Caco-2 (cell line): ENCODE data around the gene P2RY6. TPM values are rescaled to one million over a fixed set of nuclear protein-coding genes. Genes with fewer than 3 reads are reported as not detected.
A peak's percentile ranks its signal among the peaks of the same experiment; 100 is the strongest.

Experiments used
- BruUV-seq: library from RNA; stranded (reverse); fragments of 400-500 nt; replicated peaks from 2 replicates; lab custom pipeline; 2021; lab: Mats Ljungman, UMichigan
- CTCF ChIA-PET: fragments of 300-600 bp; sonication (Branson Sonifier 250); formaldehyde crosslinking; loops from one replicate; lab custom pipeline; 2022; ENCODE audit warnings: antibody characterized with exemption; lab: Charles Lee
- POLR2A ChIA-PET: fragments of 300-600 bp; sonication (Branson Sonifier 250); formaldehyde crosslinking; loops from one replicate; lab custom pipeline; 2022; ENCODE audit warnings: antibody characterized with exemption; lab: Charles Lee
- DNase-seq, 2 experiments: peaks; one replicate each; pipeline versions ENCODE4 v3.0.0 to v3.0.0-alpha.2; 2020 to 2022
- H3K27me3 ChIP-seq: replicated peaks from 2 replicates; pipeline ENCODE4 v1.6.0; 2011; ENCODE audit warnings: low read length; ENCODE audit not compliant: control insufficient read depth, insufficient read depth
- H3K36me3 ChIP-seq: 2 replicates; pipeline ENCODE4 v1.5.1; 2011; ENCODE audit warnings: low read length; ENCODE audit not compliant: control insufficient read depth, insufficient read depth
- H3K4me1 ChIP-seq: fragments of 250-450 bp; sonication (Bioruptor Pico); 2 replicates; pipeline ENCODE4 v1.5.1; 2020; ENCODE audit warnings: mild to moderate bottlenecking
- H3K4me3 ChIP-seq: 2 replicates; pipeline ENCODE4 v1.5.1; 2011; ENCODE audit warnings: low read depth, mild to moderate bottlenecking, control low read depth, low read length
- H3K9me3 ChIP-seq: fragments of 250-450 bp; sonication (Bioruptor Pico); 2 replicates; pipeline ENCODE4 v1.5.1; 2020; ENCODE audit warnings: mild to moderate bottlenecking, moderate library complexity
- H3K27ac Mint-ChIP-seq: one replicate; pipeline ENCODE4 v1.8.0; 2022; ENCODE audit warnings: mixed read lengths; ENCODE audit not compliant: unreplicated experiment
- H3K27me3 Mint-ChIP-seq: one replicate; pipeline ENCODE4 v1.8.0; 2022; ENCODE audit warnings: mixed read lengths; ENCODE audit not compliant: insufficient read depth, unreplicated experiment
- H3K36me3 Mint-ChIP-seq: one replicate; pipeline ENCODE4 v1.8.0; 2022; ENCODE audit warnings: mild to moderate bottlenecking, mixed read lengths; ENCODE audit not compliant: insufficient read depth, unreplicated experiment
- H3K4me1 Mint-ChIP-seq: one replicate; pipeline ENCODE4 v1.8.0; 2022; ENCODE audit warnings: low read depth, mixed read lengths; ENCODE audit not compliant: unreplicated experiment
- H3K4me3 Mint-ChIP-seq: one replicate; pipeline ENCODE4 v1.8.0; 2022; ENCODE audit warnings: mild to moderate bottlenecking, moderate library complexity, mixed read lengths; ENCODE audit not compliant: unreplicated experiment
- H3K9me3 Mint-ChIP-seq: one replicate; pipeline ENCODE4 v1.8.0; 2022; ENCODE audit warnings: mixed read lengths; ENCODE audit not compliant: unreplicated experiment
- intact Hi-C: fragments of 100-400 bp; cut with micrococcal nuclease; formaldehyde crosslinking; loops from one replicate; pipeline ENCODE4 v1.10.0; 2022; ENCODE audit not compliant: unreplicated experiment
- total RNA-seq: library from RNA; stranded (reverse); gene quantifications from 2 replicates; pipeline ENCODE4 v1.2.3, GENCODE V29; 2022
- TF ChIP-seq, protein P1 (sequence below), 2 experiments: fragments of 200-600 bp in 1 of 2; IDR thresholded peaks; 1 replicate in 1 of 2; 2 replicates in 1 of 2; pipeline versions ENCODE4 v1.5.1 to v1.8.0; 2011 to 2022; ENCODE audit warnings: antibody characterized with exemption in 1 of 2, control low read depth in 1 of 2, inconsistent platforms in 1 of 2, low read depth in 1 of 2, low read length in 1 of 2, mild to moderate bottlenecking in 1 of 2, moderate library complexity in 1 of 2; ENCODE audit not compliant: insufficient read depth in 1 of 2, severe bottlenecking in 1 of 2, unreplicated experiment in 1 of 2

Gene P2RY6
- total RNA-seq, 1 experiment from 2014 or later = 55.7 TPM

DNA sequence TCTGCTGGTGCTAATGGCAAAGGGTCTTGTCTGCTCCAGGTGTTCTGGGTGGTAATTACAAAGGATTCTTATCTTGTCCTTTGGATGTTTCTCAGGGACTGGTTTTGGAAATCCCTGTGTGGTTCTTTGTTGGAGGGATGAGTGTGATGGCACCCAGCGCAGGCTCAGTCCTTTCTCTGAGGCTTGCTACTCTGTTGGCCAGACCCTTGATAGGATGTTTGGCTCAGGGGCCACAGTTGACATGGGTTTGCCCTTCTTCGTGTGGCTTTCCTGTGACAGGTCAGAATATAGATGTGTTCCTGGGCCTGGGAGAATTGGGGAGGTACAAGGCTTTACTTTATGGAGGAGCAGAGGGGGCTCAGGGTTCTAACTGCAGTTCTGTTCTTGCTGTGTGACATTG, 39.9 kb downstream of the P2RY6 start:
- POLR2A ChIA-PET = no interaction called here
- BruUV-seq = no TSS peak

DNA sequence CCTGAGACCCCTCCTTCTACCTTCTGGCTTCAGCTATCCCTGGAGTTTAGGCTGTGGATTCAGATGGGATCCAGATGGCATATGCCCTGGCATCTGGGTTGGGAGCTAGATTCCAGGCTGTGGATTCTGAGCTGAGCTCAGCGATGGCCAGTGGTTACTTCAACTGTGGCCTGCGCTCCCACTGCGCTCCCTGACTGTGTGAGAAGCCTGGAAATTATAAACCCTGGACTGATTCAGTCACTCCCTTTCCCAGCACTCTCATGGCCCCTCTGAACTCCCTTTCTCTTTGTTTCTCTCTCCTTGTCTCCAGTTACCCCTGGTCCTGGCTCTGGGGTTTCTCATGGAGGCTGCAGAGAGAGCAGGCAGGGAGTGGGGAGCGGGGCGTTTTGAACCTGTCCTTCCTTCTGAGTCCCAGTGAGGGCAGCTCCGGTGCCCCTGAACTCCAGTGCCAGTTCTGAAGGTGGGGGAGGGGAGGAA, 40.8 kb downstream of the P2RY6 start:
- H3K9me3 ChIP-seq = no peaks in the 10 kb centered on the region
- ChIA-PET CTCF (interaction anchor here (0.9 to 3.0 kb wide), 5 partner anchors 18 to 48 kb away, joined by 4 to 29 read pairs (median 8); no protein-coding TSS in a partner anchor), POLR2A (interaction anchor here (0.6 kb wide), 1 partner anchor 67 kb away, joined by 3 read pairs; no protein-coding TSS in a partner anchor)
- BruUV-seq = no TSS peak
- no peak for DNase-seq
- H3K36me3 ChIP-seq = no peaks in the 10 kb centered on the region; the same call in 1 of the 2 replicates
- peaks cover 32% of the 10 kb centered on the region for H3K4me1 Mint-ChIP-seq
- no peaks in the 10 kb centered on the region for H3K27me3 Mint-ChIP-seq
- intact Hi-C loops = no loop called here
- peak overlapping the region; percentile 35 for H3K27ac Mint-ChIP-seq
- H3K36me3 Mint-ChIP-seq = peaks cover 39% of the 10 kb centered on the region
- peak overlapping the region; percentile 54 for H3K4me3 Mint-ChIP-seq
- no peak overlapping the region for H3K4me3 ChIP-seq
- TF ChIP-seq, protein P1, sequence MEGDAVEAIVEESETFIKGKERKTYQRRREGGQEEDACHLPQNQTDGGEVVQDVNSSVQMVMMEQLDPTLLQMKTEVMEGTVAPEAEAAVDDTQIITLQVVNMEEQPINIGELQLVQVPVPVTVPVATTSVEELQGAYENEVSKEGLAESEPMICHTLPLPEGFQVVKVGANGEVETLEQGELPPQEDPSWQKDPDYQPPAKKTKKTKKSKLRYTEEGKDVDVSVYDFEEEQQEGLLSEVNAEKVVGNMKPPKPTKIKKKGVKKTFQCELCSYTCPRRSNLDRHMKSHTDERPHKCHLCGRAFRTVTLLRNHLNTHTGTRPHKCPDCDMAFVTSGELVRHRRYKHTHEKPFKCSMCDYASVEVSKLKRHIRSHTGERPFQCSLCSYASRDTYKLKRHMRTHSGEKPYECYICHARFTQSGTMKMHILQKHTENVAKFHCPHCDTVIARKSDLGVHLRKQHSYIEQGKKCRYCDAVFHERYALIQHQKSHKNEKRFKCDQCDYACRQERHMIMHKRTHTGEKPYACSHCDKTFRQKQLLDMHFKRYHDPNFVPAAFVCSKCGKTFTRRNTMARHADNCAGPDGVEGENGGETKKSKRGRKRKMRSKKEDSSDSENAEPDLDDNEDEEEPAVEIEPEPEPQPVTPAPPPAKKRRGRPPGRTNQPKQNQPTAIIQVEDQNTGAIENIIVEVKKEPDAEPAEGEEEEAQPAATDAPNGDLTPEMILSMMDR (IDR thresholded peaks at IDR 0.05; ENCODE audit: insufficient read depth in 1 of 2, low read depth in 1 of 2, low read length in 1 of 2, severe bottlenecking in 1 of 2, unreplicated experiment in 1 of 2) = no peak
- H3K27me3 ChIP-seq = no peaks in the 10 kb centered on the region
- peaks cover 51% of the 10 kb centered on the region for H3K4me1 ChIP-seq
- H3K9me3 Mint-ChIP-seq = no peaks in the 10 kb centered on the region

More for the DNA sequence above, 39.9 kb downstream of the P2RY6 start:
- Mint-ChIP-seq H3K27ac (peak overlapping the region; percentile 35), H3K4me3 (peak overlapping the region; percentile 54), H3K27me3 (no peaks in the 10 kb centered on the region), H3K9me3 (no peaks in the 10 kb centered on the region), H3K36me3 (peaks cover 48% of the 10 kb centered on the region), H3K4me1 (peaks cover 32% of the 10 kb centered on the region)
- Histone ChIP-seq H3K4me1 (peaks cover 52% of the 10 kb centered on the region), H3K27me3 (no peaks in the 10 kb centered on the region), H3K4me3 (no peak overlapping the region), H3K36me3 (no peaks in the 10 kb centered on the region; the same call in 1 of the 2 replicates), H3K9me3 (no peaks in the 10 kb centered on the region)
- DNase-seq = no peak
- CTCF ChIA-PET = interaction anchor here (1.1 to 3.0 kb wide), 2 partner anchors 19 to 40 kb away, joined by 4 to 29 read pairs; no protein-coding TSS in a partner anchor
- TF ChIP-seq, protein P1 (IDR thresholded peaks at IDR 0.05; ENCODE audit: insufficient read depth in 1 of 2, low read depth in 1 of 2, low read length in 1 of 2, severe bottlenecking in 1 of 2, unreplicated experiment in 1 of 2) = no peak
- intact Hi-C loops = no loop called here

DNA sequence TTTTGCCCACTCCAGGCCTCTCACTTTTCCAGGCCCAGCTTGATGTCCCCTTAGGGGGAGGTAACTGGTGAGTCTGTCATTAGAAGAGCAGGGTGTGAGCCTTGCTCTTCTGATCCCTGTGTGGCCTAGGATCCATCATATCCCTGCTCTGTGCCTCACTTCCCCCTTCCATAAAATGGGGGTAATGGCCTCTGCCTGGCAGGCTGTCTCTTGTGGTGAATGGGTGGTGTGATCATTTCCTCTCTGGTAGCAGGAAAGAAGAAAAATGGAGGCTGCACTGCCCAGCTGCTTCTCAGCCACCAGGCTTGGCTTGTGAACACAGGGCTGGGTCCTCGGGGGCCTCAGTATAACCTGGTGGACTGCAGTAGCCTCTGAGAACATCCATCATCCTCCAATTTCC, 41.5 kb downstream of the P2RY6 start:
- Mint-ChIP-seq H3K27me3 (no peaks in the 10 kb centered on the region), H3K4me1 (peaks cover 32% of the 10 kb centered on the region), H3K36me3 (peaks cover 45% of the 10 kb centered on the region), H3K27ac (peak overlapping the region; percentile 35), H3K4me3 (no peak overlapping the region), H3K9me3 (no peaks in the 10 kb centered on the region)
- TF ChIP-seq, protein P1 (IDR thresholded peaks at IDR 0.05; ENCODE audit: insufficient read depth in 1 of 2, low read depth in 1 of 2, low read length in 1 of 2, severe bottlenecking in 1 of 2, unreplicated experiment in 1 of 2) = no peak
- intact Hi-C loops = no loop called here
- BruUV-seq = no TSS peak
- no peak for DNase-seq
- Histone ChIP-seq H3K9me3 (no peaks in the 10 kb centered on the region), H3K27me3 (no peaks in the 10 kb centered on the region), H3K4me3 (no peak overlapping the region), H3K36me3 (no peaks in the 10 kb centered on the region; the same call in 1 of the 2 replicates), H3K4me1 (peaks cover 51% of the 10 kb centered on the region)
- POLR2A ChIA-PET = interaction anchor here (0.6 kb wide), 1 partner anchor 506 kb away, joined by 3 read pairs; no protein-coding TSS in a partner anchor
- CTCF ChIA-PET = interaction anchor here (1.5 to 3.0 kb wide), 4 partner anchors 17 to 47 kb away, joined by 12 to 51 read pairs (median 22); no protein-coding TSS in a partner anchor
